ENCODE measurements around the gene SCTR.

DNA sequence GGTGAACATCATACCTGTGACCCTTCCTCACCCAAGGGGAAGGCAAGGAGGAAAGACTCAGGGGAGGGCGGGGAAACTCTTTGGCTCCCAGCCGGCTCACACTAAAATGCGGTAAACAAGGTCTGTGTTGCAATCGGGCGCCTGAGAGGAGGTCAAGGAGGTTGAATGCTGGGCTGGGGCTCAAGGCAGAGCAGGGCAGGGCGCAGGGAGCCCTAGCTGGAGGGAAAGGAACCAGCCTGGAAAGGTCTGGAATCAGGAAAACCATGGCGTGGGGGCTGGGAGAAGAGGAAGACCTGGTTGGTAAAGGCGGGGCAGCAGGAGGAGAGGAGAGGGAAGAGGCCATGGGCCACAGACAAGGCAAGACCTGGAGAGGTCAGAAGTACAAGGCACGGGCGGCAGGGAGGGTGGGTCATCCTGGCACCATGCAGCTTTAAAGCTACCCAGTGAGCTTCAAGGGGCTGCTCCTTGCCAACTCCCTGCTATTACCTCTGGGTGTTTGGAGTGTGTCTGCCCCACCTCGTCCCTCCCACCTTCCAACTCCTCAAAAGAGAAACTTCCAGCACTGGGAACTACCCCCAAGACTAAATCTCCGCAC, 97.4 kb downstream of the SCTR start:
- no peak for TF ChIP-seq CTCF (IDR thresholded peaks at IDR 0.05; ENCODE audit: low read length)
- TF ChIP-seq EZH2 (optimal IDR thresholded peaks at IDR 0.05; ENCODE audit: low read depth, low read length): no peak
- no peak for TF ChIP-seq EZH2phosphoT487 (IDR thresholded peaks at IDR 0.05; ENCODE audit: low read length)
